B cell (primary cell): ENCODE data around the gene BAMBI.

Source experiments
- EZH2 ChIP-seq: IDR thresholded peaks from 2 replicates; pipeline ENCODE4 v1.6.1; 2012; ENCODE audit warnings: borderline replicate concordance, low read depth, mild to moderate bottlenecking, moderate library complexity, low read length; ENCODE audit not compliant: insufficient read depth, poor library complexity, severe bottlenecking
- TF ChIP-seq, protein P1 (sequence below): fragments of 200-600 bp; IDR thresholded peaks from one replicate; pipeline ENCODE4 v1.8.0; 2022; ENCODE audit warnings: antibody characterized with exemption, mild to moderate bottlenecking

DNA sequence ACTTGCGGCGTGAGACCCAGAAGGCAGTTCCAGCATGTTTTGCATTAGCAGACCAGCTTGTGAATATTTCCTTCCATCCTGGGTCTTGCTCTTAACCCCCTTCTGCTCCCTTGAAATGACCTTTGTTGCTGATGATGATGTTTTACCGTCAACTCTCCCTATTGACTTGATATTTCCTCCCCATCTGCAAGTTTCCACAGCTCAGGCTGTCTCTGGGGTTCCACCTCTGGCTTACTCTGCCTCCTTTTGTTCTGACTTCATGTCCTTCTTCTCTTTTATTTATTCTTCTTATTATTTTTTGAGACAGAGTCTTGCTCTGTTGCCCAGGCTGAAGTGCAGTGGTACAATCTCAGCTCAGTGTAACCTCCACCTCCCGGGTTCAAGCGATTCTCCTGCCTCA lies 17.2 kb downstream of the BAMBI start:
- no peak for TF ChIP-seq EZH2
- TF ChIP-seq, protein P1, sequence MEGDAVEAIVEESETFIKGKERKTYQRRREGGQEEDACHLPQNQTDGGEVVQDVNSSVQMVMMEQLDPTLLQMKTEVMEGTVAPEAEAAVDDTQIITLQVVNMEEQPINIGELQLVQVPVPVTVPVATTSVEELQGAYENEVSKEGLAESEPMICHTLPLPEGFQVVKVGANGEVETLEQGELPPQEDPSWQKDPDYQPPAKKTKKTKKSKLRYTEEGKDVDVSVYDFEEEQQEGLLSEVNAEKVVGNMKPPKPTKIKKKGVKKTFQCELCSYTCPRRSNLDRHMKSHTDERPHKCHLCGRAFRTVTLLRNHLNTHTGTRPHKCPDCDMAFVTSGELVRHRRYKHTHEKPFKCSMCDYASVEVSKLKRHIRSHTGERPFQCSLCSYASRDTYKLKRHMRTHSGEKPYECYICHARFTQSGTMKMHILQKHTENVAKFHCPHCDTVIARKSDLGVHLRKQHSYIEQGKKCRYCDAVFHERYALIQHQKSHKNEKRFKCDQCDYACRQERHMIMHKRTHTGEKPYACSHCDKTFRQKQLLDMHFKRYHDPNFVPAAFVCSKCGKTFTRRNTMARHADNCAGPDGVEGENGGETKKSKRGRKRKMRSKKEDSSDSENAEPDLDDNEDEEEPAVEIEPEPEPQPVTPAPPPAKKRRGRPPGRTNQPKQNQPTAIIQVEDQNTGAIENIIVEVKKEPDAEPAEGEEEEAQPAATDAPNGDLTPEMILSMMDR, result no peak
